HG03045 (cell line): ENCODE measurements around the gene ZNF880.
"Not testable (repeated sequence)": the region's sequence is repeated elsewhere in the genome, so short reads cannot be mapped to it uniquely, and the experiment has no call there.

Source experiments
- ATAC-seq: cut with Tn5 transposase; IDR thresholded peaks from one replicate; pipeline ENCODE4 v1.9.1; 2021; ENCODE audit warnings: mild to moderate bottlenecking, moderate library complexity; ENCODE audit not compliant: unreplicated experiment

Gene ZNF880

GRCh38 chr19:52369559-52370340, at the start of gene ZNF880:
Gene ZNF880 (plus strand): TSS chr19:52369923. CDS start chr19:52369966, 43 bp downstream.
- no peak for ATAC-seq

- ATAC-seq: no peak
Measured at GRCh38 chr19:52322429-52322828, 47.3 kb upstream of the ZNF880 start.

- ATAC-seq: no peak
Measured at GRCh38 chr19:52331757-52332156, 38.0 kb upstream of the ZNF880 start.

- ATAC-seq: no peak
Measured at GRCh38 chr19:52335768-52336116, 34.0 kb upstream of the ZNF880 start.

- peak; percentile 64 for ATAC-seq
Measured at GRCh38 chr19:52336117-52336790, 33.5 kb upstream of the ZNF880 start, which contains the start of gene ZNF610. Gene ZNF610 (plus strand): TSS chr19:52336243. CDS start chr19:52349173, 12,930 bp downstream.

GRCh38 chr19:52336791-52337381, 32.8 kb upstream of the ZNF880 start:
- ATAC-seq: no peak

- not testable (repeated sequence) for ATAC-seq
Measured at GRCh38 chr19:52339022-52339421, 30.7 kb upstream of the ZNF880 start.

GRCh38 chr19:52343548-52343947, 26.2 kb upstream of the ZNF880 start:
- ATAC-seq: no peak

- no peak for ATAC-seq
Measured at GRCh38 chr19:52345162-52345561, 24.6 kb upstream of the ZNF880 start.

- no peak for ATAC-seq
Measured at GRCh38 chr19:52351512-52351911, 18.2 kb upstream of the ZNF880 start.

GRCh38 chr19:52366414-52366824, 3.3 kb upstream of the ZNF880 start:
- ATAC-seq: no peak

- ATAC-seq: no peak
Measured at GRCh38 chr19:52370341-52370710, 603 bp downstream of the ZNF880 start.

- ATAC-seq: no peak
Measured at GRCh38 chr19:52391135-52391534, 21.4 kb downstream of the ZNF880 start.

GRCh38 chr19:52397310-52398080, 27.8 kb downstream of the ZNF880 start, which contains the start of gene ZNF528:
Gene ZNF528 (plus strand): TSS chr19:52397849. CDS start chr19:52402014, 4,165 bp downstream.
- peak; percentile 85 for ATAC-seq

GRCh38 chr19:52398081-52398441, 28.3 kb downstream of the ZNF880 start:
- ATAC-seq: no peak

GRCh38 chr19:52410276-52410675, 40.6 kb downstream of the ZNF880 start:
- no peak for ATAC-seq

- ATAC-seq: no peak
Measured at GRCh38 chr19:52415711-52416110, 46.0 kb downstream of the ZNF880 start.

GRCh38 chr19:52428937-52429336, 59.2 kb downstream of the ZNF880 start, which contains the start of gene ZNF534:
Gene ZNF534 (plus strand): TSS chr19:52429148. CDS start chr19:52431475, 2,327 bp downstream.
- ATAC-seq: no peak
